ENCODE data around the gene RFXAP.

RFXAP gene

GRCh38 chr13:36865265-36865664 lies 46.2 kb downstream of the RFXAP start:
- in situ Hi-C loops (cut with MboI; ENCODE audit: low sequenced_read_pairs): no loop called here

- in situ Hi-C loops (cut with MboI; ENCODE audit: low sequenced_read_pairs): no loop called here
Observed at GRCh38 chr13:36866232-36866631, 47.2 kb downstream of the RFXAP start.

GRCh38 chr13:36870050-36870692 lies 51.1 kb downstream of the RFXAP start:
- in situ Hi-C loops (cut with MboI; ENCODE audit: low sequenced_read_pairs): no loop called here

- in situ Hi-C loops (cut with MboI; ENCODE audit: low sequenced_read_pairs): no loop called here
Observed at GRCh38 chr13:36872621-36873020, 53.6 kb downstream of the RFXAP start.

DNA sequence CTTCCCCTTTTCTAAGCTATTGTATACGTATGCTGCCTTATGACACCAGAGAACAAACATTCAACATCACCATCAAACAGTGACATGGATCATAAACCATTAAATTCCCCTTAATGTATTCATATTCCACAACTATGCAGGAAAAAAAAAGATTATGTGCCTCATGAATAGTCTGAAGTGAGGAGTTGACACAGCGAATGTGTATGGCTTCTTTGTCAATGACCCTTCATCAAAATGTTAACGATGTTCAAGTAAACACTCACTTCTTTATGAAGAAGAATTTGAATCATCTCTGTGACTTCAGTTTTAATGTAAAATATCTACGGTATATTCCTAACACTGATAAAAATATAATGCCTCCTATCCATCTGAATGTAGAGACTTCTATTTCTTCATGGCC lies 56.4 kb downstream of the RFXAP start:
- in situ Hi-C loops (cut with MboI; ENCODE audit: low sequenced_read_pairs): no loop called here

- in situ Hi-C loops (cut with MboI; ENCODE audit: low sequenced_read_pairs): no loop called here
Observed at GRCh38 chr13:36875961-36876360, 56.9 kb downstream of the RFXAP start.

All from HL-60/S4 treated with retinoic acid at 250 ng/mL for 4 days and 3 days (cell line).